ENCODE measurements around the gene CAMK4.

- TF ChIP-seq CTCF (conservative IDR thresholded peaks at IDR 0.05 in 1 of 2, IDR thresholded peaks at IDR 0.05 in 1 of 2; ENCODE audit: low read depth in 1 of 2, low read length in 2 of 2) (no peak), EZH2 (IDR thresholded peaks at IDR 0.05; ENCODE audit: low read length, missing control alignments) (no peak)
These were observed 27.7 kb downstream of the CAMK4 start for GRCh38 chr5:111251921-111252320.

Data from fibroblast of lung (primary cell).